HepG2 (cell line): ENCODE measurements around the gene CD163L1. TPM values are rescaled to one million over a fixed set of nuclear protein-coding genes. Genes with fewer than 3 reads are reported as not detected.
A peak's percentile ranks its signal among the peaks of the same experiment; 100 is the strongest.

ENCODE experiments used
- CCDC6 ChIP-seq: sonication (generic); formaldehyde crosslinking; IDR thresholded peaks from 2 replicates; pipeline ENCODE4 v1.8.1; 2022; ENCODE audit warnings: mild to moderate bottlenecking, missing genetic modification reagents, moderate library complexity
- FOXP1 ChIP-seq, 2 experiments: fragments of 450-650 bp in 1 of 2; IDR thresholded peaks; 2 replicates each; pipeline ENCODE4 v1.6.1; 2017 to 2018; ENCODE audit warnings: antibody characterized with exemption in 1 of 2
- IKZF1 ChIP-seq: fragments of 450-650 bp; IDR thresholded peaks from 2 replicates; pipeline ENCODE4 v1.7.1; 2016
- KLF13 ChIP-seq: sonication (generic); formaldehyde crosslinking; IDR thresholded peaks from 2 replicates; pipeline ENCODE4 v1.4.0; 2020; ENCODE audit warnings: mild to moderate bottlenecking, missing genetic modification reagents
- PRDM15 ChIP-seq: sonication (generic); formaldehyde crosslinking; IDR thresholded peaks from 2 replicates; pipeline ENCODE4 v1.4.0; 2020; ENCODE audit warnings: missing genetic modification reagents
- PRPF4 ChIP-seq: fragments of 200-400 bp; formaldehyde crosslinking; IDR thresholded peaks from 2 replicates; pipeline ENCODE4 v1.6.1; 2016; ENCODE audit warnings: low read length, low read depth; ENCODE audit not compliant: poor library complexity, severe bottlenecking
- SMARCC2 ChIP-seq: fragments of 450-650 bp; IDR thresholded peaks from 2 replicates; pipeline ENCODE4 v1.6.1; 2017; ENCODE audit warnings: antibody characterized with exemption, mild to moderate bottlenecking
- TFE3 ChIP-seq: IDR thresholded peaks from 2 replicates; pipeline ENCODE4 v1.6.1; 2016
- ZKSCAN8 ChIP-seq: IDR thresholded peaks from 2 replicates; pipeline ENCODE4 v1.6.1; 2016; ENCODE audit warnings: borderline replicate concordance, missing genetic modification reagents, missing compliant biosample characterization
- ZNF572 ChIP-seq: sonication (generic); formaldehyde crosslinking; IDR thresholded peaks from 2 replicates; pipeline ENCODE4 v1.5.1; 2020; ENCODE audit warnings: mild to moderate bottlenecking, missing genetic modification reagents
- ZNF687 ChIP-seq: sonication (generic); formaldehyde crosslinking; IDR thresholded peaks from 2 replicates; pipeline ENCODE4 v1.5.1; 2020; ENCODE audit warnings: mild to moderate bottlenecking, missing genetic modification reagents, moderate library complexity
- ZNF766 ChIP-seq: sonication (generic); formaldehyde crosslinking; IDR thresholded peaks from 2 replicates; pipeline ENCODE4 v1.5.0; 2020; ENCODE audit warnings: missing genetic modification reagents, borderline replicate concordance
- ZNF800 ChIP-seq: sonication (generic); formaldehyde crosslinking; IDR thresholded peaks from 2 replicates; pipeline ENCODE4 v1.4.0; 2020; ENCODE audit warnings: missing genetic modification reagents
- ZNF891 ChIP-seq: sonication (generic); formaldehyde crosslinking; IDR thresholded peaks from 2 replicates; pipeline ENCODE4 v1.5.0; 2020; ENCODE audit warnings: mild to moderate bottlenecking, missing genetic modification reagents
- polyA plus RNA-seq, 8 experiments: library from polyadenylated mRNA; depleted of rRNA in 3 of 8; stranded (reverse) in 7 of 8; unstranded in 1 of 8; fragments of >200 nt; fragmentation: Illumina TruSeq in 4 of 8; extraction: Trizol in 4 of 8; gene quantifications; 2 replicates each; pipeline versions ENCODE4 v1.2.1 to v1.2.3, GENCODE V29; 2011 to 2016; ENCODE audit warnings: low read depth in 4 of 8, missing spikeins in 1 of 8, mixed read lengths in 1 of 8; ENCODE audit not compliant: insufficient read depth in 1 of 8
- total RNA-seq, 5 experiments: library from RNA; depleted of rRNA; stranded (reverse); fragments of >200 nt; fragmentation: Illumina TruSeq; extraction: Trizol; gene quantifications; 2 replicates each; pipeline ENCODE4 v1.2.3, GENCODE V29; 2016; ENCODE audit warnings: low read depth in 1 of 5
- TF ChIP-seq, protein P1 (sequence below): sonication (generic); formaldehyde crosslinking; IDR thresholded peaks from 2 replicates; pipeline ENCODE4 v1.4.0; 2020; ENCODE audit warnings: mild to moderate bottlenecking, missing genetic modification reagents
- TF ChIP-seq, protein P2 (sequence below): sonication (generic); formaldehyde crosslinking; IDR thresholded peaks from 2 replicates; pipeline ENCODE4 v1.4.0; 2020; ENCODE audit warnings: mild to moderate bottlenecking, missing genetic modification reagents

CD163L1 gene
- total and polyA plus RNA-seq, 2 of the 13 experiments (the other 11 are each of a cell fraction or from before 2014, with no cell fraction given) = 3.4 to 6.8 TPM

DNA sequence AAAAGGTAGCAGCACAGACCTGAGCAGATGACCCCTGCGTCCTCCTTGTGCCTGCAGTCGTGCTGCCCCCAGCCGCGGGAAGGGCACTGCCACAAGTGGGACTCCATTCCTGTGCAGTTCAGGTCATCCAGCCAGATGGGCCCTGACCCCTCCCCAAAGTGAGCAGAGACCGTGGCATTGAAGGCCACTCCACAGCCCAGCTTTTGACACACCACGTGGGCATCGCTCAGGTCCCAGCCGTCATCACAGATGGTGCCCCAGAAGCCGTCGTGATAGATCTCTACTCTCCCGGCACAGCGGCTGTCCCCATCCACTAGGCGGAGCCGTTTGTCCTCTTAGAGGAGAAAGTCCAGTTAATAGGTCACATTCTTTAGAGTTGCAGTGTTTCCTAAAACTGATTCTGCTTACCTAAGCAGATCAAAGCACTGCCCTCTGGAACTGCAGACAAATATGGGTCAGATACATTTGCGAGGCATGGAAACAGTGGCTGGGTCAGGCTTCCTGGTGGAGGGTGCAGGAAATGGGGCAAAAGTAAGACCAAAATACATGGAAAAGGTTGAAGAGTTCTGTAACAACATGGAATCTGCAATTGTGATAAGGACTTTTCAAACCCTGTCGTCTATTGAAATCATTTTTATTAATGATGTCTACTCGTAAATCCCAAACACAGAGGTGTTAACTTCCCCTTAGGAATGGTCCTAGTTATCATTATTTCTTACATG lies 69.4 kb downstream of the CD163L1 start (continued):
- TF ChIP-seq ZKSCAN8 (CRISPR knock-in tag) (no peak), IKZF1 (no peak), SMARCC2 (no peak), ZNF572 (CRISPR knock-in tag) (no peak), ZNF800 (CRISPR knock-in tag) (no peak), FOXP1 (IDR thresholded peaks at IDR 0.05) (no peak), FOXP1 (CRISPR knock-in tag; IDR thresholded peaks at IDR 0.05) (no peak), TFE3 (CRISPR knock-in tag) (0 out of 2 replicates have a peak, but pooled peaks have one; percentile 39), ZNF687 (CRISPR knock-in tag) (peak; percentile 28; the same call in 1 of the 2 replicates), PRDM15 (CRISPR knock-in tag) (no peak), CCDC6 (CRISPR knock-in tag) (no peak), ZNF766 (CRISPR knock-in tag) (no peak), ZNF891 (CRISPR knock-in tag) (no peak), KLF13 (CRISPR knock-in tag) (no peak), PRPF4 (no peak)
- TF ChIP-seq, protein P1, sequence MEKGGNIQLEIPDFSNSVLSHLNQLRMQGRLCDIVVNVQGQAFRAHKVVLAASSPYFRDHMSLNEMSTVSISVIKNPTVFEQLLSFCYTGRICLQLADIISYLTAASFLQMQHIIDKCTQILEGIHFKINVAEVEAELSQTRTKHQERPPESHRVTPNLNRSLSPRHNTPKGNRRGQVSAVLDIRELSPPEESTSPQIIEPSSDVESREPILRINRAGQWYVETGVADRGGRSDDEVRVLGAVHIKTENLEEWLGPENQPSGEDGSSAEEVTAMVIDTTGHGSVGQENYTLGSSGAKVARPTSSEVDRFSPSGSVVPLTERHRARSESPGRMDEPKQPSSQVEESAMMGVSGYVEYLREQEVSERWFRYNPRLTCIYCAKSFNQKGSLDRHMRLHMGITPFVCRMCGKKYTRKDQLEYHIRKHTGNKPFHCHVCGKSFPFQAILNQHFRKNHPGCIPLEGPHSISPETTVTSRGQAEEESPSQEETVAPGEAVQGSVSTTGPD = no peak
- TF ChIP-seq, protein P2, sequence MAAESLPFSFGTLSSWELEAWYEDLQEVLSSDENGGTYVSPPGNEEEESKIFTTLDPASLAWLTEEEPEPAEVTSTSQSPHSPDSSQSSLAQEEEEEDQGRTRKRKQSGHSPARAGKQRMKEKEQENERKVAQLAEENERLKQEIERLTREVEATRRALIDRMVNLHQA (CRISPR knock-in tag) = no peak
